RWPE1 (cell line): Measurements from ENCODE around the gene ANKLE1.
A peak's percentile ranks its signal among the peaks of the same experiment; 100 is the strongest.

Source experiments
- CTCF ChIA-PET: fragments of 350-600 bp; sonication (Branson Sonifier 250); formaldehyde crosslinking; extraction: SDS; loops from one replicate; lab custom pipeline; 2021; lab: Yijun Ruan, JAX
- POLR2A ChIA-PET: fragments of 400-600 bp; formaldehyde crosslinking; extraction: SDS; loops from one replicate; lab custom pipeline; 2020; ENCODE audit warnings: antibody characterized with exemption; ENCODE audit not compliant: low non-redundant PET; lab: Yijun Ruan, JAX
- DNase-seq: peaks from one replicate; pipeline ENCODE4 v3.0.0; 2012; ENCODE audit warnings: low spot score
- H3K27ac ChIP-seq: fragments of 450-650 bp; 2 replicates; pipeline ENCODE4 v1.5.1; 2017
- TF ChIP-seq, protein P1 (sequence below): fragments of 450-650 bp; conservative IDR thresholded peaks from 2 replicates; pipeline ENCODE4 v1.5.1; 2017; ENCODE audit warnings: low read depth, mild to moderate bottlenecking

ANKLE1 gene, protein sequence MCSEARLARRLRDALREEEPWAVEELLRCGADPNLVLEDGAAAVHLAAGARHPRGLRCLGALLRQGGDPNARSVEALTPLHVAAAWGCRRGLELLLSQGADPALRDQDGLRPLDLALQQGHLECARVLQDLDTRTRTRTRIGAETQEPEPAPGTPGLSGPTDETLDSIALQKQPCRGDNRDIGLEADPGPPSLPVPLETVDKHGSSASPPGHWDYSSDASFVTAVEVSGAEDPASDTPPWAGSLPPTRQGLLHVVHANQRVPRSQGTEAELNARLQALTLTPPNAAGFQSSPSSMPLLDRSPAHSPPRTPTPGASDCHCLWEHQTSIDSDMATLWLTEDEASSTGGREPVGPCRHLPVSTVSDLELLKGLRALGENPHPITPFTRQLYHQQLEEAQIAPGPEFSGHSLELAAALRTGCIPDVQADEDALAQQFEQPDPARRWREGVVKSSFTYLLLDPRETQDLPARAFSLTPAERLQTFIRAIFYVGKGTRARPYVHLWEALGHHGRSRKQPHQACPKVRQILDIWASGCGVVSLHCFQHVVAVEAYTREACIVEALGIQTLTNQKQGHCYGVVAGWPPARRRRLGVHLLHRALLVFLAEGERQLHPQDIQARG

DNA sequence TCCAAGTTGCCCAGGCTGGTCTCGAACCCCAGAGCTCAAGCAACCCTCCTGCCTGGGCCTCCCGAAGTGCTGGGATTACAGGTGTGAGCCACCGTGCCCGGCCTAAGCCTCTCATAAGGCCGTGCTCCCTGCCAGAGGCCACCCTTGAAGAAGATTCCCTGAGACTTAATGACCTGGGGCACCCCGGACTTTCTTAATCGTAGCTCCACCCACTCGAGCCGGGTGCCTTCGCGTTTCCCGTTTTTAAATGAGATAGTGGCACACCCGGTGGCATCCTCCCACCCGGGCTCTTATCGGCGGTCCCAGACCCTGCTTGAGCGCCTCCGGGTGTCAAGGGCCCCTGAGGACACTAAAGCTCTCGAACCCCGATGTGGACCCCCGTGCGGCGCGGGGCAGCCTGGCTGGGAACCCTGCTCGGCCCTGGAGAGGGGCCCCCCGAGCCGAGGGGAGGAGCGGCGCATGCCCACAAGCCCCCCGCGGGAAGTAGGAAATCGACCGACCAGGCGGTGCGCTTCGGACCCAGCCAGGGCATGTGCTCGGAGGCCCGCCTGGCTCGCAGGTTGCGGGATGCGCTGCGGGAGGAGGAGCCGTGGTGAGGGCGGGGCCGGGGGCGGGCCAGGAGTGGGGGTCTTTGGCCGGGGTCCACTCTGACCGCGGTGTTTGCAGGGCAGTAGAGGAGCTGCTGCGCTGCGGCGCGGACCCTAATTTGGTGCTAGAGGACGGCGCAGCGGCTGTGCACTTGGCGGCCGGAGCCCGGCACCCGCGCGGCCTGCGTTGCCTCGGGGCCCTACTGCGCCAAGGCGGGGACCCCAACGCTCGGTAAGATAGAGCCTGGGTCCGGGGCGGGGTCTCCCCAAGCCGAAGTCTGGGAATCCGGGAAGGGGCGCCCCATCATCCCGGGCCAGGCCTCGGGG lies at the start of gene ANKLE1:
ANKLE1 (plus strand) TSS at position 511 of the 914 bp plus-strand sequence; CDS start at position 531, 20 bp downstream.
- no peak within 1 kb of the TSS for H3K27ac ChIP-seq
- TF ChIP-seq, protein P1, sequence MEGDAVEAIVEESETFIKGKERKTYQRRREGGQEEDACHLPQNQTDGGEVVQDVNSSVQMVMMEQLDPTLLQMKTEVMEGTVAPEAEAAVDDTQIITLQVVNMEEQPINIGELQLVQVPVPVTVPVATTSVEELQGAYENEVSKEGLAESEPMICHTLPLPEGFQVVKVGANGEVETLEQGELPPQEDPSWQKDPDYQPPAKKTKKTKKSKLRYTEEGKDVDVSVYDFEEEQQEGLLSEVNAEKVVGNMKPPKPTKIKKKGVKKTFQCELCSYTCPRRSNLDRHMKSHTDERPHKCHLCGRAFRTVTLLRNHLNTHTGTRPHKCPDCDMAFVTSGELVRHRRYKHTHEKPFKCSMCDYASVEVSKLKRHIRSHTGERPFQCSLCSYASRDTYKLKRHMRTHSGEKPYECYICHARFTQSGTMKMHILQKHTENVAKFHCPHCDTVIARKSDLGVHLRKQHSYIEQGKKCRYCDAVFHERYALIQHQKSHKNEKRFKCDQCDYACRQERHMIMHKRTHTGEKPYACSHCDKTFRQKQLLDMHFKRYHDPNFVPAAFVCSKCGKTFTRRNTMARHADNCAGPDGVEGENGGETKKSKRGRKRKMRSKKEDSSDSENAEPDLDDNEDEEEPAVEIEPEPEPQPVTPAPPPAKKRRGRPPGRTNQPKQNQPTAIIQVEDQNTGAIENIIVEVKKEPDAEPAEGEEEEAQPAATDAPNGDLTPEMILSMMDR = no peak
- DNase-seq = peak; percentile 20
- CTCF ChIA-PET = interaction anchor here (0.6 to 2.1 kb wide), 19 partner anchors 9 to 511 kb away, joined by 3 to 16 read pairs (median 4); partner anchors contain the start of gene OCEL1
- POLR2A ChIA-PET = no interaction called here

DNA sequence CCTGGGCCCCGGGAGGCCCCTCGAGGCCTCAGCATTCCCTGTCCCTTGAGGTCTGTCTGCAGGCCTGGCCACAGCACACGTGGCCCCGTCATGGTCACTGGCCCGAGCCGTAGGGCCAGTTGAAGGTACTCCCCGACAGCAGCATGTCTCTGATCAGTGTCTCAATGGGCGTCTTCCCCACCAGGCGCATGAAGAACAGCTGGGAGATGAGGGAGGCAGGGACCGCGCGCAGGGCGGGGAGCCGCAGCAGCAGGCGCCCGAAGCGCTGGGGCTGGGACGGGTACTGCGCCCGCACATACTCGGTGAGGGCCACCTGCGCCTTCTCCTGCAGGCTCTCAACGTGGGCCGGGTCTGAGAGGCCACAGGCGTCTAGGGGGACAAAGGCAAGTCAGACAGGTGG lies 49.4 kb upstream of the ANKLE1 start:
- POLR2A ChIA-PET = no interaction called here

DNA sequence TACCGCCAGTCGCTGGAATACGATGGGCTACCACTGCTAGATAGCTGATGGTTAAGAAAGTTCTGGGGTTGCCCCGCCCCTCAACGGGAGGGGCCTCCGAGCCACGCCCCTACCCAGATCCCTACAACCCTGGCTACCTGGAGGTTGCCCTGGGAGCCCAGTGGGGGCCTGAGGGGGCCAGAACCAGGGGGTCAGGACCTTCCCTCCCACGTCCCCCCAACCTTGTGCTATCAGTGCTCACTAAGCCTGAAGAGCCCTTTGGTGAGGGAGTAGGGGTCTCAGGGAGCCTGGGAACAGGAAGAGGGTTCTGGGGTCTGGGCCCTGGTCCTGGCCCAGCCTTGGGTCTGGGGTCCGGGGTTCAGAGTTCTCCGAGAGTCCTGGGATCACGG lies 46.8 kb upstream of the ANKLE1 start:
- DNase-seq = peak; percentile 77
- peak overlapping the region; percentile 94 for H3K27ac ChIP-seq
- TF ChIP-seq, protein P1 = no peak
- ChIA-PET POLR2A (interaction anchor here (1.2 kb wide), 1 partner anchor 9 kb away, joined by 4 read pairs; the partner anchor contains the start of gene OCEL1), CTCF (interaction anchor here (1.0 to 2.1 kb wide), 3 partner anchors 8 to 155 kb away, joined by 4 to 12 read pairs (median 4); no protein-coding TSS in a partner anchor)

More for the DNA sequence above, 49.4 kb upstream of the ANKLE1 start:
- CTCF ChIA-PET = interaction anchor here (0.5 kb wide), 1 partner anchor 135 kb away, joined by 3 read pairs; no protein-coding TSS in a partner anchor
- no peak for DNase-seq
- TF ChIP-seq, protein P1 = no peak
- H3K27ac ChIP-seq = peak overlapping the region; percentile 15

DNA sequence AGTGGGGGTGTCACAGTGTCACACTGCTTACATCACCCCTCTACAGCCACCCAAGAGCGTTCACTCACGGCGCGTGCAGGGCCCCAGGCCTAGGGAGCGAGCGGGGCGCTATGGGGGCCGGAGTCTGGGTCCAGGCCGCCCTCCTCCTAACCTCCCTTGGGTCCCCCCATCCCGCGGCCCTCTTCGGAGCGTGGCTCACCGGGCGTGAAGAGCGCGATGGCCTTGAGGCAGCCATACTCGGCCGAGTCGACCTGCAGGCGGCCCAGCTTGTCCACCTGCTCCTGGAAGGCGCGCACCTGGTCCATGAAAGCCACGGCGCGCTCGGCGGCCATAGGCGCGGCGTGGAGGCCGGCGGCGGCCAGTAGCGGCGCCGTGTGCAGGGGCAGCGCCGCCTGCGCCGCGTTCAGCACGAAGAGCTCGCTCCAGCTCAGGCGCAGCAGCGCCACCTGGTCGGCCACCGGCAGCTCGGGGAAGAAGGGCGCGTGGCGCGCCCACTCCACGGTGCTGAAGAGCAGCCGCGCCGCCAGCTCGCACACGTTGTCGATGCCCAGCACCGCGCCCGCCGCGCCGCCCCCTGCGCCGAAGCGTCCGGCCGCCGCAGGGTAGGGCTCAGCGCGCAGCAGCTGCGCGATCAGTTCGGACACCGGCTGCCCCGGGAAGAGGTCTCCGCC lies 46.3 kb upstream of the ANKLE1 start:
- ChIA-PET POLR2A (interaction anchor here (0.9 to 1.2 kb wide), 2 partner anchors 9 kb away, joined by 3 to 4 read pairs; partner anchors contain the start of gene OCEL1), CTCF (interaction anchor here (0.6 to 2.1 kb wide), 4 partner anchors 9 to 156 kb away, joined by 4 to 12 read pairs (median 4); partner anchors contain the start of gene BABAM1)
- TF ChIP-seq, protein P1 = peak; percentile 76
- DNase-seq = peak; percentile 34
- H3K27ac ChIP-seq = peak overlapping the region; percentile 94

DNA sequence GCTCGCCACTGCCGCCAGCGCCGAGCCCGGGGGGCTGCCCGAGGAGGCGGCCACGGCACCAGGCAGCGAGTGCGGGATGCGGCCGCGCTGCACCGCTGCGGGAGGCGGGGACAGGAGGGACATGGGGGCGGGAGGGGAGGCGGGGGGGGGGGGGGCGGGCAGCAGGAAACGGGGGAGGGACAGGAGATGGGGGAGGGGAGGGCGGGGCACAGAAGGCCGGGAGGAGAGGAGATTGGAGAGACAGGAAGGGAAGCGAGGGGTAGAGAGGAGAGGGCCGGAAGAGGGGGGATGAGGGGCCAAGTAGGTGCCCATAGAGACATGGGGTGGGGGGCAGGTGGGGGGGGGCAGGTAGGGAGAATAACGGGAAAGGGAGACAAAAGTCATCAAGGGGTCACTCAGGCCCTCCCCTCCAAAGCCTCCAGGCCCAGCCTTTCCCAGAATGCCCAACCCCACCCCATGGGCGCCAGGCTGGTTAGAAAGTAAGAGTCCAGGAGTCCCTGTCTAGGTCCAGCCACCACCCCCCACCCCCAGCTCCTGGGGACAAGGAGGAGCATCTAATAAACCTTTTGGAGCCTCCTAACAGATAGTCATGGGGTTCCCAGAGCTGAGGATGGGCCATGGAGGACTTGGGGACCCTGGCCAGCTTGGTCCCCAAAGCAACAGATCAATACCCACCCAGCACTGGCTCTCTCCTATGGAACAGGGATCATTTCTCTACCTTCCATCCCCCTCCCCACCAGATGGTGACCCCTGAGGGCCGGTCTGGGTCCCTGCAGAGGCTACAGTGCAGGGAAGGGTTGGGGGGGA lies 45.5 kb upstream of the ANKLE1 start:
- CTCF ChIA-PET = interaction anchor here (0.6 to 2.1 kb wide), 6 partner anchors 9 to 157 kb away, joined by 4 to 12 read pairs (median 4); partner anchors contain the start of gene BABAM1
- H3K27ac ChIP-seq = peak overlapping the region; percentile 94
- DNase-seq = peak; percentile 51
- TF ChIP-seq, protein P1 = no peak
- POLR2A ChIA-PET = interaction anchor here (0.9 to 1.2 kb wide), 2 partner anchors 8 to 10 kb away, joined by 3 to 4 read pairs; partner anchors contain the start of gene OCEL1
